GM12878 (cell line): ENCODE data around the gene ARHGAP19. TPM values are rescaled to one million over a fixed set of nuclear protein-coding genes. Genes with fewer than 3 reads are reported as not detected.

Source experiments
- IKZF2 ChIP-seq, 2 experiments: fragments of 450-650 bp; IDR thresholded peaks; 2 replicates each; pipeline ENCODE4 v1.6.1; 2017; ENCODE audit warnings: mild to moderate bottlenecking in 2 of 2, moderate library complexity in 2 of 2
- PAX8 ChIP-seq: fragments of 450-650 bp; IDR thresholded peaks from 2 replicates; pipeline ENCODE4 v1.6.1; 2017; ENCODE audit warnings: mild to moderate bottlenecking, moderate library complexity
- POLR2AphosphoS2 ChIP-seq: IDR thresholded peaks from 2 replicates; pipeline ENCODE4 v1.6.1; 2011; ENCODE audit warnings: low read depth, mild to moderate bottlenecking, low read length, improper control_type of control experiment, moderate library complexity
- SP1 ChIP-seq: IDR thresholded peaks from one replicate; pipeline ENCODE4 v1.6.1; 2011; ENCODE audit warnings: low read depth, low read length
- polyA plus RNA-seq, 11 experiments: library from polyadenylated mRNA; depleted of rRNA in 4 of 11; unstranded in 6 of 11; stranded (reverse) in 5 of 11; fragments of >200 nt; fragmentation: Nextera tagmentation in 4 of 11; fragmentation: Illumina TruSeq in 1 of 11; extraction: Ambion mirVana in 4 of 11; extraction: Trizol in 1 of 11; gene quantifications; 1 replicate in 1 of 11; 2 replicates in 10 of 11; pipeline versions ENCODE4 v1.2.1 to v1.2.3, GENCODE V29; 2011 to 2016; ENCODE audit warnings: inconsistent platforms in 2 of 11, missing spikeins in 2 of 11, low read depth in 1 of 11
- total RNA-seq, 4 experiments: library from RNA; depleted of rRNA in 3 of 4; stranded (reverse); fragments of >200 nt in 3 of 4; fragmentation: Illumina TruSeq in 1 of 4; extraction: Trizol in 1 of 4; gene quantifications; 2 replicates each; pipeline versions ENCODE4 v1.2.1 to v1.2.3, GENCODE V29; 2013 to 2021
- TF ChIP-seq, protein P1 (sequence below): fragments of 450-650 bp; formaldehyde crosslinking; IDR thresholded peaks from 2 replicates; pipeline ENCODE4 v1.4.0; 2022; ENCODE audit warnings: mild to moderate bottlenecking, moderate library complexity
- TF ChIP-seq, protein P2 (sequence below), 3 experiments: IDR thresholded peaks in 2 of 3; conservative IDR thresholded peaks in 1 of 3; 2 replicates each; pipeline ENCODE4 v1.5.1; 2011; ENCODE audit warnings: low read depth in 3 of 3, low read length in 3 of 3, mild to moderate bottlenecking in 3 of 3, control low read depth in 2 of 3, moderate library complexity in 2 of 3, inconsistent platforms in 1 of 3, mixed read lengths in 1 of 3; ENCODE audit not compliant: control insufficient read depth in 2 of 3, insufficient read depth in 1 of 3; ENCODE audit errors: extremely low read depth in 1 of 3
- TF ChIP-seq, protein P3 (sequence below): IDR thresholded peaks from 2 replicates; pipeline ENCODE4 v1.6.1; 2011; ENCODE audit warnings: low read depth, low read length, improper control_type of control experiment, borderline replicate concordance

Gene ARHGAP19
- total and polyA plus RNA-seq, 10 of the 15 experiments (the other 5 are each of a cell fraction or from before 2014, with no cell fraction given) = 13.3 to 40.7 (median 22.6) TPM

DNA sequence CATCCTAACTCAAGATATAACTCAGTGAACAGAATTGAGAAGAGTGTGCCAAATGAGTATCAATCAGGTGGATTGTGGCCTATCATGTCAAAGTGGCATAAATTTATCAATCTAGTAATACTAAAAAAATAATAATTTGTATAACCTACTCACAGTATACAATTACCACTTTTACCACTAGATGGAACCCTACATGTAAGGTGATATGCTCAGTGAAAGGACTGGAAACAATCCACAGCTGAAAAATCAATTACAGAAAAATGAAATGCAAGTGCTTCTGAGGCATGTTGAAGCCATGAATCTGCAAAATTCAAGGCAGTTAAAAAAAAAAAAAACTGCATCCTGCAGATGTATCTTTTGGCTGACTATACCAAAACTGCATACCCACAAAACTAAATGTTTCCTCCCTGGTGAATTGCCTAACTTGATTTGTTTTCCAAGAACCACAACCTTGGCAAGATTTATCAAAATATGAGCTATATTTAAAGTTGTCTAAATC is 13.9 kb downstream of the ARHGAP19 start (continued):
- TF ChIP-seq, protein P1, sequence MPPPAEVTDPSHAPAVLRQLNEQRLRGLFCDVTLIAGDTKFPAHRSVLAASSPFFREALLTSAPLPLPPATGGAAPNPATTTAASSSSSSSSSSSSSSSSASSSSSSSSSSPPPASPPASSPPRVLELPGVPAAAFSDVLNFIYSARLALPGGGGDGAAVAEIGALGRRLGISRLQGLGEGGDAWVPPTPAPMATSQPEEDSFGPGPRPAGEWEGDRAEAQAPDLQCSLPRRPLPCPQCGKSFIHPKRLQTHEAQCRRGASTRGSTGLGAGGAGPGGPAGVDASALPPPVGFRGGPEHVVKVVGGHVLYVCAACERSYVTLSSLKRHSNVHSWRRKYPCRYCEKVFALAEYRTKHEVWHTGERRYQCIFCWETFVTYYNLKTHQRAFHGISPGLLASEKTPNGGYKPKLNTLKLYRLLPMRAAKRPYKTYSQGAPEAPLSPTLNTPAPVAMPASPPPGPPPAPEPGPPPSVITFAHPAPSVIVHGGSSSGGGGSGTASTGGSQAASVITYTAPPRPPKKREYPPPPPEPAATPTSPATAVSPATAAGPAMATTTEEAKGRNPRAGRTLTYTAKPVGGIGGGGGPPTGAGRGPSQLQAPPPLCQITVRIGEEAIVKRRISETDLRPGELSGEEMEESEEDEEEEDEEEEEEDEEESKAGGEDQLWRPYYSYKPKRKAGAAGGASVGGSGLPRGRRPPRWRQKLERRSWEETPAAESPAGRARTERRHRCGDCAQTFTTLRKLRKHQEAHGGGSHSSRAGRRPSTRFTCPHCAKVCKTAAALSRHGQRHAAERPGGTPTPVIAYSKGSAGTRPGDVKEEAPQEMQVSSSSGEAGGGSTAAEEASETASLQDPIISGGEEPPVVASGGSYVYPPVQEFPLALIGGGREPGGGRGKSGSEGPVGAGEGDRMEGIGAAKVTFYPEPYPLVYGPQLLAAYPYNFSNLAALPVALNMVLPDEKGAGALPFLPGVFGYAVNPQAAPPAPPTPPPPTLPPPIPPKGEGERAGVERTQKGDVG (CRISPR knock-in tag) = no peak
- TF ChIP-seq PAX8 = no peak
- no peak for TF ChIP-seq IKZF2 (IDR thresholded peaks at IDR 0.05)
- no peak for TF ChIP-seq POLR2AphosphoS2
- TF ChIP-seq, protein P2, sequence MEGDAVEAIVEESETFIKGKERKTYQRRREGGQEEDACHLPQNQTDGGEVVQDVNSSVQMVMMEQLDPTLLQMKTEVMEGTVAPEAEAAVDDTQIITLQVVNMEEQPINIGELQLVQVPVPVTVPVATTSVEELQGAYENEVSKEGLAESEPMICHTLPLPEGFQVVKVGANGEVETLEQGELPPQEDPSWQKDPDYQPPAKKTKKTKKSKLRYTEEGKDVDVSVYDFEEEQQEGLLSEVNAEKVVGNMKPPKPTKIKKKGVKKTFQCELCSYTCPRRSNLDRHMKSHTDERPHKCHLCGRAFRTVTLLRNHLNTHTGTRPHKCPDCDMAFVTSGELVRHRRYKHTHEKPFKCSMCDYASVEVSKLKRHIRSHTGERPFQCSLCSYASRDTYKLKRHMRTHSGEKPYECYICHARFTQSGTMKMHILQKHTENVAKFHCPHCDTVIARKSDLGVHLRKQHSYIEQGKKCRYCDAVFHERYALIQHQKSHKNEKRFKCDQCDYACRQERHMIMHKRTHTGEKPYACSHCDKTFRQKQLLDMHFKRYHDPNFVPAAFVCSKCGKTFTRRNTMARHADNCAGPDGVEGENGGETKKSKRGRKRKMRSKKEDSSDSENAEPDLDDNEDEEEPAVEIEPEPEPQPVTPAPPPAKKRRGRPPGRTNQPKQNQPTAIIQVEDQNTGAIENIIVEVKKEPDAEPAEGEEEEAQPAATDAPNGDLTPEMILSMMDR (IDR thresholded peaks at IDR 0.05 in 2 of 3, conservative IDR thresholded peaks at IDR 0.05 in 1 of 3; ENCODE audit: control insufficient read depth in 2 of 3, extremely low read depth in 1 of 3, insufficient read depth in 1 of 3, low read depth in 3 of 3, low read length in 3 of 3) = peak; percentile 46 to 58 (median 51); a peak in 5 of 6 replicates
- TF ChIP-seq, protein P3, sequence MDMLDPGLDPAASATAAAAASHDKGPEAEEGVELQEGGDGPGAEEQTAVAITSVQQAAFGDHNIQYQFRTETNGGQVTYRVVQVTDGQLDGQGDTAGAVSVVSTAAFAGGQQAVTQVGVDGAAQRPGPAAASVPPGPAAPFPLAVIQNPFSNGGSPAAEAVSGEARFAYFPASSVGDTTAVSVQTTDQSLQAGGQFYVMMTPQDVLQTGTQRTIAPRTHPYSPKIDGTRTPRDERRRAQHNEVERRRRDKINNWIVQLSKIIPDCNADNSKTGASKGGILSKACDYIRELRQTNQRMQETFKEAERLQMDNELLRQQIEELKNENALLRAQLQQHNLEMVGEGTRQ = no peak
- TF ChIP-seq SP1 = no peak
